RWPE1 (cell line): ENCODE data around the gene SSR1.
"Not testable (repeated sequence)": the region's sequence is repeated elsewhere in the genome, so short reads cannot be mapped to it uniquely, and the experiment has no call there.

ENCODE experiments used
- CTCF ChIA-PET: fragments of 350-600 bp; sonication (Branson Sonifier 250); formaldehyde crosslinking; extraction: SDS; loops from one replicate; lab custom pipeline; 2021; lab: Yijun Ruan, JAX
- POLR2A ChIA-PET: fragments of 400-600 bp; formaldehyde crosslinking; extraction: SDS; loops from one replicate; lab custom pipeline; 2020; ENCODE audit warnings: antibody characterized with exemption; ENCODE audit not compliant: low non-redundant PET; lab: Yijun Ruan, JAX
- DNase-seq: peaks from one replicate; pipeline ENCODE4 v3.0.0; 2012; ENCODE audit warnings: low spot score
- H3K27ac ChIP-seq: fragments of 450-650 bp; 2 replicates; pipeline ENCODE4 v1.5.1; 2017
- TF ChIP-seq, protein P1 (sequence below): fragments of 450-650 bp; conservative IDR thresholded peaks from 2 replicates; pipeline ENCODE4 v1.5.1; 2017; ENCODE audit warnings: low read depth, mild to moderate bottlenecking

Gene SSR1

DNA sequence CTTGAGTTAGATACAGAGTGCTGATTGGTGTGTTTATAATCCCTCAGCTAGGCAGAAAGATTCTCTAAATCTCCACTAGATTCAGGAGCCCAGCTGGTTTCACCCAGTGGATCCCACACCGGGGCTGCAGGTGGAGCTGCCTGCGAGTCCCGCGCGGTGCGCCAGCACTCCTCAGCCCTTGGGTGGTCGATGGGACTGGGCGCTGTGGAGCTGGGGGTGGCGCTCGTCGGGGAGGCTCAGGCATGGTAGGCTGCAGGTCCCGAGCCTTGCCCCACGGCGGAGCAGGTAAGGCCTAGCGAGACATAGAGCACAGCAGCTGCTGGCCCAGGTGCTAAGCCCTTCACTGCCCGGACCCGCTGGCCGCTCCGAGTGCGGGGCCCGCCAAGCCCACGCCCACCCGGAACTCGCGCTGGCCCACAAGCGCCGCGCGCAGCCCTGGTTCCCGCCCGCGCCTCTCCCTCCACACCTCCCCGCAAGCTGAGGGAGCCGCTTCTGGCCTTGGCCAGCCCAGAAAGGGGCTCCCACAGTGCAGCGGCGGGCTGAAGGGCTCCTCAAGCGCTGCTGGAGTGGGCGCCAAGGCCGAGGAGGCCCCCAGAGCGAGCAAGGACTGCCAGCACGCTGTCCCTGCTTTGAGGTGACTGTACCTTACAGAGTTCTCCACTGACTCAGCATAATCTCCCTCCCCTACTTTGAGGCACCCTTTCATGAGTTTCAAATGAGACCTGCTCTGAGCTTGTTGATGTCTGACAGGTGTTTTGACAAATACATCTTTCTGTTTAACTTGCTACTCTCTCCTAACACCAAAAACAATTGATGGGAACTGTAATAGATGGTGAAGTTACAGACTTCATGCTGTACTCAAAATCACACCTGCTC, 3.9 kb upstream of the SSR1 start:
- ChIA-PET CTCF (interaction anchor here (0.6 kb wide), 1 partner anchor 686 kb away, joined by 3 read pairs; no protein-coding TSS in a partner anchor), POLR2A (no interaction called here)
- no peak for DNase-seq
- no peak overlapping the region for H3K27ac ChIP-seq
- TF ChIP-seq, protein P1, sequence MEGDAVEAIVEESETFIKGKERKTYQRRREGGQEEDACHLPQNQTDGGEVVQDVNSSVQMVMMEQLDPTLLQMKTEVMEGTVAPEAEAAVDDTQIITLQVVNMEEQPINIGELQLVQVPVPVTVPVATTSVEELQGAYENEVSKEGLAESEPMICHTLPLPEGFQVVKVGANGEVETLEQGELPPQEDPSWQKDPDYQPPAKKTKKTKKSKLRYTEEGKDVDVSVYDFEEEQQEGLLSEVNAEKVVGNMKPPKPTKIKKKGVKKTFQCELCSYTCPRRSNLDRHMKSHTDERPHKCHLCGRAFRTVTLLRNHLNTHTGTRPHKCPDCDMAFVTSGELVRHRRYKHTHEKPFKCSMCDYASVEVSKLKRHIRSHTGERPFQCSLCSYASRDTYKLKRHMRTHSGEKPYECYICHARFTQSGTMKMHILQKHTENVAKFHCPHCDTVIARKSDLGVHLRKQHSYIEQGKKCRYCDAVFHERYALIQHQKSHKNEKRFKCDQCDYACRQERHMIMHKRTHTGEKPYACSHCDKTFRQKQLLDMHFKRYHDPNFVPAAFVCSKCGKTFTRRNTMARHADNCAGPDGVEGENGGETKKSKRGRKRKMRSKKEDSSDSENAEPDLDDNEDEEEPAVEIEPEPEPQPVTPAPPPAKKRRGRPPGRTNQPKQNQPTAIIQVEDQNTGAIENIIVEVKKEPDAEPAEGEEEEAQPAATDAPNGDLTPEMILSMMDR, result no peak

DNA sequence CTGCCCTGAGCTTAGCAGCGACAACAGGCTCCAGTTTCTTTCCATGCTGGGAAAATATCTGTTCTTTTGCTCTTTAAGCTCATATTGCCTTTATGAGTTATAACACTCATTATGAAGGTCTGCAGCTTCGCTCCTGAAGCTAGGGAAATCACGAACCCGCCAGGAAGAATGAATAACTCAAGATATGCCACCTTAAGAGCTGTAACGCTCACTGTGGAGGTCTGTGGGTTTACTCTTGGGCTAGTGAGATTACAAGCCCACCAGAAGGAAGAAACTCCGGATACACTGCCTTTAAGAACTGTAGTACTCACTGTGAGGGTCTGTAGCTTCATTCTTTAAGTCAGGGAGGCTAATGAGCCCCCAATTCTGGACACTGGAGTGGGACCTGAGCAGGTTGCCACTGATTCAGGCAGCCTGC, 3.0 kb upstream of the SSR1 start:
- H3K27ac ChIP-seq, result no peak overlapping the region
- ChIA-PET POLR2A (no interaction called here), CTCF (interaction anchor here (0.5 to 0.6 kb wide), 3 partner anchors 93 to 685 kb away, joined by 3 to 4 read pairs (median 3); no protein-coding TSS in a partner anchor)
- DNase-seq, result no peak
- TF ChIP-seq, protein P1, result no peak

DNA sequence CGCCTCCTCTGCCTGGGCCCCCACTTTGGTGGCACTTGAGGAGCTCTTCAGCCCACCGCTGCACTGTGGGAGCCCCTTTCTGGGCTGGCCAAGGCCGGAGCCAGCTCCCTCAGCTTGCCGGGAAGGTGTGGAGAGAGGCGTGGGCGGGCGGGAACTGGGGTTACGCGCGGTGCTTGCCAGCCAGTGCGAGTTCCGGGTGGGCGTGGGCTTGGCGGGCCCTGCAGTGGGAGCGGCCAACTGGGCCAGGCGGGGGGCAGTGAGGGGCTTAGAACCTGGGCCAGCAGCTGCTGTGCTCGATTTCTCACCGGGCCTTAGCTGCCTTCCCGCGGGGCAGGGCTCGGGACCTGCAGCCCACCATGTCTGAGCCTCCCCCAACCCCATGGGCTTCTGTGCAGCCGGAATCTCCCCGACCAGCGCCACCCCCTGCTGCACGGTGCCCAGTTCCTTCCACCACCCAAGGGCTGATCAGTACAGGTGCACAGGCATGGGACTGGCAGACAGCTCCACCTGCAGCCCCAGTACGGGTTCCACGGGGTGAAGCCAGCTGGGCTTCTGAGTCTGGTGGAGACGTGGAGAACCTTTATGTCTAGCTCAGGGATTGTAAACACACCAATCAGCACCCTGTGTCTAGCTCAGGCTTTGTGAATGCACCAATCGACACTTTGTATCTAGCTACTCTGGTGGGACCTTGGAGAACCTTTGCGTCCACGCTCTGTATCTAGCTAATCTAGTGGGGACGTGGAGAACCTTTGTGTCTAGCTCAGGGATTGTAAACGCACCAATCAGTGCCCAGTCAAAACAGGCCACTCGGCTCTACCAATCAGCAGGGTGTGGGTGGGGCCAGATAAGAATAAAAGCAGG, 2.3 kb upstream of the SSR1 start:
- H3K27ac ChIP-seq, result not testable (repeated sequence)
- CTCF ChIA-PET, result interaction anchor here (0.6 kb wide), 1 partner anchor 93 kb away, joined by 4 read pairs; no protein-coding TSS in a partner anchor

DNA sequence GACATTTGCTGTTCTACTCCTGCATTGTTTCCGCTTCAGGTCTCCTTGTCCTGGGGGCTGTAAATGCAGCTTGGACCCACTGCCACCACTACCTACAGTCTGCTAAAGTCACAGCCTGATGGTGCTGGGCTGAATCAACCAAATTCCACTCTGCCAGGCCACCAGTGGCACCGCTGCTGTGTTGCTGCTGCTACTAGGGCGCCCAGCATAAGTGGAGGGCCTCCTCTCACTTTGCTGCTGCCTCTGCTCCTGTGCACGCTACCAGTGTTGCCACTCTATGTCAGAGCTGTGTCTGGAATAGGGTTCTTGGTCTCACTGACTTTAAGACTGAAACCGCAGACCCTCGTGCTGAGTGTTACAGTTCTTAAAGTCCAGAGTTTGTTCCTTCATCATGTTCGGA, 1.4 kb upstream of the SSR1 start:
- POLR2A ChIA-PET, result interaction anchor here (0.7 to 1.7 kb wide), 2 partner anchors 18 to 75 kb away, joined by 3 to 5 read pairs; partner anchors contain the start of genes CAGE1 and RIOK1
- TF ChIP-seq, protein P1, result no peak
- no peak overlapping the region for H3K27ac ChIP-seq
- no peak for DNase-seq
- CTCF ChIA-PET, result no interaction called here

More for the DNA sequence above, 2.3 kb upstream of the SSR1 start:
- not testable (repeated sequence) for DNase-seq
- POLR2A ChIA-PET, result interaction anchor here (1.7 kb wide), 1 partner anchor 74 kb away, joined by 5 read pairs; the partner anchor contains the start of genes CAGE1 and RIOK1

DNA sequence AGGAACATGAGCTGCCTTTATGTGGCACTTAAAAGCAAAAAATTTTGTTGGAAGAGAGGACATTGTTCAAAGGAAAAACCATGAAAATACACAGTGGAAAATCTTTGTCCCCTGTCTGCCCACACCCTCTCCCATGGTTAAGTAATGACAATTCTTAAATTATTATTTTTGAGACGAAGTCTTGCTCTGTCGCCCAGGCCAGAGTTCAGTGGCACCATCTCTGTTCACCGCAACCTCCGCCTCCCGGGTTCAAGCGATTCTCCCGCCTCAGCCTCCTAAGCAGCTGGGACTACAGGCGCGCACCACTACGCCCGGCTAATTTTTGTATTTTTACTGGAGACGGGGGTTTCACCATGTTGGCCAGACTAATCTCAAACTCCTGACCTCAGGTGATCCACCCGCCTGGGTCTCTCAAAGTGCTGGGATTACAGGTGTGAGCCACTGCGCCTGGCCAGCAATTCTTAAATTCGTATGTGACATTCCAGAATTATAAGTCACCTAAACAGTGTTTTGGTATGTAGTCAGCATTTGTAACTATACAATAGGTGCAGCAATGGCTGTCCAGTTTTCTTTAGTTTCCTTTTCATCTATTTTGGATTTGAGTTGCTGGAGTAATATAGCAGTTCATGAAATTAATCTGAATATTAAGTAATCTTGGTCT, 636 bp upstream of the SSR1 start:
- TF ChIP-seq, protein P1, result no peak
- peak; percentile 16 for DNase-seq
- ChIA-PET POLR2A (interaction anchor here (0.7 to 1.7 kb wide), 2 partner anchors 18 to 76 kb away, joined by 3 to 5 read pairs; partner anchors contain the start of genes CAGE1 and RIOK1), CTCF (interaction anchor here (0.7 kb wide), 1 partner anchor 35 kb away, joined by 3 read pairs; no protein-coding TSS in a partner anchor)
- H3K27ac ChIP-seq, result peak overlapping the region; percentile 87

DNA sequence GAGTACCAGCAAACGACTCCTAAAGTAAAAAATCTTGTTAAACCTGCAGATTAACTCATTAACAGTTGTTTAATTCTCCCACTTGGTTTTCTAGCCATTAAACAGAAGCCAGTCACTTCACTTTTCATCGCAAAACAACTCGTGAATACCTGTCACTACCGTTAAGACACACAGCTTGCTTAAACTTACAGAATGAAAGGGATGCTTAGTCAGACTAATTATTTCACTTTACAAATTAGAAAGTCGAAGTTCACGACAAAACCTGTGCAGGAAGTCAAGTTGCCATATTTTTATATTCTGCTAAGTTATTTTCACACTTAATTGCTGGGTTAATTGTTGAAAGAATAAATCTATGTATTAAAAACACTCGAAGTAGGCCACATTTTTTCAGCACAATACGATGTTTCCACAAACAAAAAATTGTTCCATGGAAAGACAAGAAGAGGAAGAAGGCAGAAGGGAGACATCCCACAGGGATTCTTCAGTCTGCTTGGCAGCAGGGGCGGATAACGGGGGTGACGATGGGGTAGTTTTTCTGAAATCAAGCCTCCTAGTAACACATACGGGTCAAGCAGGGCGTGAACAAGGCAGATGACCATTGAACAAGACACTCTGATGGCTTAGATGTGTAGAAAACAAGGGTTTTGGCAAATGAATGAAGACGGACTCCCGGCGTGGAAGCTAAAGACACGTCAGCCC, 933 bp downstream of the SSR1 start:
- CTCF ChIA-PET, result interaction anchor here (0.6 kb wide), 1 partner anchor 13 kb away, joined by 5 read pairs; no protein-coding TSS in a partner anchor
- POLR2A ChIA-PET, result interaction anchor here (0.6 kb wide), 3 partner anchors 36 to 415 kb away, joined by 4 to 6 read pairs (median 5); partner anchors contain the start of genes CAGE1 and RIOK1
- peak overlapping the region; percentile 87 for H3K27ac ChIP-seq
- TF ChIP-seq, protein P1, result no peak
- DNase-seq, result no peak
